ENCODE data around the gene PKN2.
"Not testable (repeated sequence)": the region's sequence is repeated elsewhere in the genome, so short reads cannot be mapped to it uniquely, and the experiment has no call there.

Gene PKN2

DNA sequence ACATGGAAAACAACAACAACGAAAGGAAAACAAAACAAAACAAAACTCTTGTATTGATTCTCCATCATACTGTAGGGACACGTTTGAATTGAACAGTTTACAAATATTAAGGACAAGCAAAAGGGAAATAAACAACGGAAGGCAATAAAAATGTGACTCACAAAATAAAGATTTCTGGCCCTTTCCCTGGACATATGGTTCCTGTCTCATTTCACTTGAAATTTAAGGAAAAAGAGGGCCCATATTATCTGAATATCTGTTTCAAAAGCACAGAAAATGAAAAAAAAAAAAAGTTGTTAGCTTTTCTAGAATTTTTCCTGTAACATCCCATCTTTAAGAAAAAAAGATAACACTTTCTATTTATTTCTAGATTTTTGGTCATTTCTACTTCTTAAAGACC is 3.6 kb upstream of the PKN2 start:
- no peak for DNase-seq

DNA sequence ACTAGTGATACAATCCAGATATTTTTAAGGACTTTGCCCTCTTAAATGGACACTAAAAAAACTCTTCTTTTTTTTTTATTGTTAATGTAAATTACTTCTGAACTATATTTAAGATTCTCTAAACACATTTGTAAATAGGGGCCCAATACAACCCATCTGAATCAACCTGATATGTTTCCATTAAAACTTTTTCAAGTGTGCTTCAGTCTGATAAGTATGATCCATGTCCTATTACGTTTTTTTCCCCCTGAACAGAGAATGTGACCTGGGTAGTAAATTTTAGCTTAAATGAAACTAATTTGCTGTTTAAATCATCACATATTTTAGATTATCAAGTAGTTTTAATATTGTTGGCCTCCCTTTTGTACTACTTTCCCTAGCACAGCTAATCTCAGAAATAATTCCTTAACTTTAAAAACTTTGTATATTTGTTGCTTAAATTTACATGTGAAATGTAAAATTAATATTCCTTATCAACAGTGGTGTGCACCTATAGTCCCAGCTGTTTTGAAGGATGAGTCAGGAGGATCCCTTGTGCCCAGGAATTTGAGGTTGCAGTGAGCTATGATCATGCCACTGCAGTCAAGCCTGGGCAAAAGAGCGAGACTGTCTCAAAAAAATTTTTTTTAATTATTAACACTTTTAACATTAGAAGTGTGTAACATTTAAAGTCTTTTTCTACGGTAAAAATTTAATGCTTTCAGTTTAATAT is 3.0 kb upstream of the PKN2 start:
- DNase-seq: no peak

DNA sequence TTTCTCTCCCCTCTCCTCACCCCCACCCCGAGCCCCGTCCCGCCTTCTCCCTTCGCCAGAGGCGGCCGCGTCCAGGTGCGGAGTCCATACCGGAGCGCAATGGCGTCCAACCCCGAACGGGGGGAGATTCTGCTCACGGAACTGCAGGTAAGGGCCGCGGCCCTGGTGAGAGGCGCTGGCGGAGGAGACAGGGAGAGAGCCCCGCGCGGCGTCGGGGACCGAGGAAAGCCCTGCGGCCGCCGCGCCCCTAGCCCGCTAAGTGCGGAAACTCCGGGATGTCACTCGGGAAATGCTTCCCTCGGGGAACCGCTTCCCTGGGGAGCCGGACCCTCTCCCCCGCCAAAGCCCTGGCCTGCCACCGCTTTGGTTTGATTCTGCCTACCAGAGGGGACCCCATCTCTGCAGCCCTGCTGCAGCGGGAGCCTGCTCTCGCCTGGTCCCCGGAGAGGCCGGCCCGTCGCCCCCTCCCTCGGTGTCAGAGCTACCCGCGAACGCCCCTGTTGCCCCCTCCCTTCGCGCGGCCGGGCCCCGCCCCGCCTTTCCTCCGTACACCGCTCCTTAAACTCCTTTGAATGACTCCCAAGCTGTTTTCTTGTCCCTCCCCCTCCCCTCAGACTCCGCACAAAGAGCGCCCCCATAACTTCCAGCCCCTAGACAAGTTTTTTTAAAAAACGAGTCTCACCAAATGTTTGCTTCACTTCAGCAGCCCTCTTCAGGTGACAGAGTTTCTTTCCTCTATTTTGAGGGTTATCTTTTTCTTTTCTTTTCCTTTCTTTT is 597 bp downstream of the PKN2 start:
- peak; percentile 22 to 59 (median 38) for DNase-seq

DNA sequence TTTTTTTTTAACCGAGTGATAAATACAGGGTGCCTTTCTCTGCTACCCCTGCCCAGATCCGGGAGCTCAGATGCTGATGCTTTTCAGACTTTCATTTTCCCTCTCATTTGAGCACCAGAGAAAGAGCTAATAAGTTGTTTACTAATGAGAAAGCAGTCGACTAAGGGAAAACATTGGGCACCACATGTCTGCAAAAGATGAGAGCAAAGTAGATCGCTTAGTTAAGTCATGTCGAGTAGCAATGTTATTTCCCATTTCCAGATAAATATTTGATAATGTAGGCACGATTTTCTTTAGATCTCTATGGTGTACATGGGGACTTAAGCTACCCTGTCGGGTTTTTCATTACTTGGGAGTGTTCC is 1.2 kb downstream of the PKN2 start:
- no peak for DNase-seq

DNA sequence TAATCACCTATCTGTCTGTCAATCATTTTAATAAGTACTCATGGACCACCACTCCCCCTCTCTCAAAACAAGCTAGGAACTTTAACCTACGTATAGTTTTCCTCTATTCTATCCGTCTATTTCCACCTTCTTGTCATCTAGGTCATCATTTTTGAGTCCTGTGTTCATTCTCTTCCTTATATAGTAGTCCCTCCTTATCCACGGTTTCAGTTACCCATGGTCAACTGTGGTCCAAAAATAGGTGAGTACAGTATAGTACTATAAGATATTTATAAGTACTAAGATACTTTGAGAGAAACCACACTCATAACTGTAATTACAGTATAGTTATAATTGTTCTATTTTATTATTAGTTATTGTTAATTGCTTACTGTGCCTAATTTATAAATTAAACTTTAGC is 7.5 kb downstream of the PKN2 start:
- no peak for DNase-seq

DNA sequence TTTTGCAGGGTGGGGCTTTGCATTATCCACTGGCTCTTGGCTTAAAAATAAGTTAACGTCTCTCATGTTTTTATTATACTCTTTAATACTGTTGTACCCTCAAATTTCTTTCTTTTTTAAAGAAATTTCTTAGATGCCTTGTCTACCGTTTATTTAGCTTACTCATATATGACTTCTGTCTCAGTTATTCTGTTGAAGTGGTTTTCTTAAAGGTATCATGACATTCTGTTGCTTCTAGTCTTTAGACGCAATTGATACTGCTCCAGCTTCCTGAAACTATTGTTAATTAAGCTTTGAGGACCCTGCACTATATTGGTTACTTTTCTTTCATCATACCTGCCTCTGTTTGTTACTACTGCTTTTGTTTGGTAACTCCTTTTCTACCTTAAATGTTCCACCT is 11.7 kb downstream of the PKN2 start:
- DNase-seq: no peak

DNA sequence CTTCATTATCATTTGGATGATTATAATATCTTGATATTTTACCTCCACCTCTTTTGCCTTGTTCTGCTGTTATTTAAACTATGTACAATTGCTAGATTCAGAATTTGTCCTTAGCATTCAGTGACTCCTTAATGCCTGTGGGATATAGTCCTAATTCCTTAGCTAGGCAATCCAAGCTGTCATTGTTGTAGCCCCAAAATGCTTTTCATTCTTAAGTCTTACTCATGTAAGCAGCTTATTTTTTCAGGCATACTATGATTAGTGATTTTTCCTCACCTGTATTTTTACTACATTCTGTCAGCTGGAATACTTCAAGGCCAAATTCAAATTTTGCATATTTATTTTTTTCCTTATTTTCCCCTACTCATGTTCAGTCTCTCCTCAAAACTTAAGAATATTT is 13.4 kb downstream of the PKN2 start:
- DNase-seq: no peak

GRCh38 chr1:88698140-88698539 is 14.1 kb downstream of the PKN2 start:
- DNase-seq: no peak

DNA sequence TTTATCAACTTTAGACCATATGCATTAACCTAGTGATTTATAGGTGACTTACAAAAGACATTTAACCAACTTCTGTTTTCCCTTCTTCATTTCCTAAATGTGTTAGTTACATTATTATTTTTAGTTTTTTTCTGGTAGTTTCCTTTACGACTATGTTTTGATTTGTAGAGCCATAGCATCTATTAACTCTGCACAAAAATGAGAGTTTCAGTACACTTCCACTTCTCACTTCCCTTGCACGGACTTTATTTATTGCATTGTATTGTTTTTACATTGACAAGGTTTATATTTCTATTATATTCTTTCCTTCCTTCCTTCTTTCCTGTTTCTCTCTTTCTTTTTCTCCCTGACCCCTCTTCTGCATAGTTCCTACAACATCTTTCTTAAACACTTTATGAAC is 14.7 kb downstream of the PKN2 start:
- no peak for DNase-seq

DNA sequence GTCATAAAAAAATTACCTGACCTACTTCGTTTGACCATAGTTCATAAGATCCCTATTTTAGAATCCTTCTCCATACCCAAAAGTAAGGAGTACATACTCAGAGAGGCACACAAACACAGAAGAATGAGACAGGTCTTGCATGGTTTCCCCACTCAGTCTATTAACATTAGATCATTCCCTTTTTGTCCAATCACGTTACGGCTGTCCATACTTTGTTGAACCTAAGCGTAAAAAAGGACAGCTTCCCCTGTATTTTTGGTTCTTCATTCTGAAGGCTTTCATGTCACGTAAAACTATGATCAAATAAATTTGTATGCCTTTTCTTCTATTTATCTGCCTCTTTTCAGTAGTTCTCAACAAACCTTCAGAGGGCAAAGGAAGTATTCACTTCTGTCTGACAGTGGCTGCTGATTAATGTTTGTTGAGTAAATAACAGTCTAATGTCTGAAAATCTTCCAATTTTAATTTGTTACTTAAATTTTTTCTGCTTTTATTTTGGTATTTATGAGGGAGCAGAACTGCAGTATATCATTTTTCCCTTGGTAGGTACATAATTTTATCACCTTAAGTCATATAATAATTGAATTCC is 16.4 kb downstream of the PKN2 start:
- no peak for DNase-seq

DNA sequence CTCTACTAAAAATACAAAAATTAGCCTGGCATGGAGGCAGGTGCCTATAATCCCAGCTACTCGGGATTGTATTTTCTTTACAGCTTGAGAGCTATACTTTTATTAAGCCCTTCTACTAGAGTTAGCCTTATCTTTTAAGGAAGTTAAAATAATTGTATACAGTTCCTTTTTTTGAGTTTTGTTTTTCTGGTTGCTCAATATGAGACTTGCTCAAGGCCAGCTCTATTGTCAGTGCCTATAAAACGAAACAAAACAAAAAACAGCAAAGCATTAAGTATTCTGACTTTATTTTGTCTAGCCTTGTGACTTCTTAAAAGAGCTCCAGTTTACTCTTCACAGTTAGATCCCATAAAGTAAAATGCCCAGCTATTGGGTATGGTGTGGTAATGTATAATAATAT is 17.2 kb downstream of the PKN2 start:
- DNase-seq: no peak

DNA sequence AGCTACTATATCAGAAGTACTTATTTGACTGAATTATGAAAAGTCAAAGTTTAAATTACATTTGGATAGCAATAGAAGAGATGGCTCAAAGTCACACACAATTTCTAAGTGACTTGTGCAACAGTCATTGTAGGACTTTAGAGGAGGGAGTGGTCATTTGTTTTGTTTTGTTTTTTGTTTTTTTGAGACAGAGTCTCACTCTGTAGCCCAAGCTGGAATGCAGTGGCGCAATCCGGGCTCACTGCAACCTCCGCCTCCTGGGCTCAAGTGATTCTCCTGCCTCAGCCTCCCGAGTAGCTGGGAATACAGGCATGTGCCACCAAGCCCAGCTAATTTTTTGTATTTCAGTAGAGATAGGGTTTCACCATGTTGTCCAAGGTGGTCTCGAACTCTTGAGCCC is 17.7 kb downstream of the PKN2 start:
- DNase-seq: not testable (repeated sequence)

- DNase-seq: no peak
These were observed 23.9 kb downstream of the PKN2 start for GRCh38 chr1:88708011-88708410.

GRCh38 chr1:88712907-88713306 is 28.8 kb downstream of the PKN2 start:
- DNase-seq: not testable (repeated sequence)

DNA sequence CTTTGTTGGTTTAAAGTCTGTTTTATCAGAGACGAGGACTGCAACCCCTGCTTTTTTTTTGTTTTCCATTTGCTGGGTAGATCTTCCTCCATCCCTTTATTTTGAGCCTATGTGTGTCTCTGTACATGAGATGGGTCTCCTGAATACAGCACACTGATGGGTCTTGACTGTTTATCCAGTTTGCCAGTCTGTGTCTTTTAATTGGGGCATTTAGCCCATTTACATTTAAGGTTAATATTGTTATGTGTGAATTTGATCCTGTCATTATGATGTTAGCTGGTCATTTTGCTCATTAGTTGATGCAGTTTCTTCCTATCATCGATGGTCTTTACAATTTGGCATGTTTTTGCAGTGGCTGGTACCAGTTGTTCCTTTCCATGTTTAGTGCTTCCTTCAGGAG is 32.5 kb downstream of the PKN2 start:
- DNase-seq: not testable (repeated sequence)

DNA sequence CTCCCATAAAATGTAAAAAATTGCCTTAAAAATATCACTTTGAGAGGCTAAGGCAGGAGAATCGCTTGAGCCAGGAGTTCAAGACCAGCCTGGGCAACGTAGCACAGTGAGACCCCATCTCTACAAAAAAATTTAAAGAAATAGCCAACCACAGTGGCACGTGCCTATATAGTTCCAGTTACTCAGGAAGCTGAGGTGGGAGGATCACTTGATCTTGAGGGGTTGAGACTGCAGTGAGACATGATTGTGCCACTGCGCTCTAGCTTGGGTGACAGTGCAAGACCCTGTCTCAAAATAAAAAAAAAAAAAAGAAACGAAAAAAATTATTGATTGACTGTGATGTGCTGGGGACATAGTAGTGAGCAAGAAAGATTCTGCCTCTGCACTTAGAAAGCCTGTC is 38.4 kb downstream of the PKN2 start:
- DNase-seq: no peak

- DNase-seq: no peak
These were observed 42.6 kb downstream of the PKN2 start for GRCh38 chr1:88726697-88727096.

- no peak for DNase-seq
These were observed 43.1 kb downstream of the PKN2 start for GRCh38 chr1:88727205-88727604.

DNA sequence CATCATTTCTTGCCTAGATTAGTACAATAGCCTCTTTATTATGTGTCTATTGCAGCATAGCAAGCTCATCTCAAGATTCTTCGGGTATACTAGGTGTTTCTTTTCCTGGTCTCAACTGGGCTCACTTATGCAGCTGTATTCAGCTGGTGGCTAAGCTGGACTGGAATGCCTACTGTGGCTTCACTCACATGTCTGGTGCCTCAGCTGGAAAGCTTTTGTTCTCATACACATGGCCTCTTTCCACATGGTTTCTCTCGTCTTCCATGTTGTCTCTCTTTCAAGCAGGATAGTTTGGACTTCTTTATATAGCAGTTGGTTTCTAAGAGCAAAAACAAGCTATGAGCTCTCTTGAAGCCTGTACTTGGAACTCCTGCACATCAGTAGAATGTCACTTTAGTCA is 45.2 kb downstream of the PKN2 start:
- no peak for DNase-seq

- DNase-seq: no peak
These were observed 46.1 kb downstream of the PKN2 start for GRCh38 chr1:88730132-88730675.

DNA sequence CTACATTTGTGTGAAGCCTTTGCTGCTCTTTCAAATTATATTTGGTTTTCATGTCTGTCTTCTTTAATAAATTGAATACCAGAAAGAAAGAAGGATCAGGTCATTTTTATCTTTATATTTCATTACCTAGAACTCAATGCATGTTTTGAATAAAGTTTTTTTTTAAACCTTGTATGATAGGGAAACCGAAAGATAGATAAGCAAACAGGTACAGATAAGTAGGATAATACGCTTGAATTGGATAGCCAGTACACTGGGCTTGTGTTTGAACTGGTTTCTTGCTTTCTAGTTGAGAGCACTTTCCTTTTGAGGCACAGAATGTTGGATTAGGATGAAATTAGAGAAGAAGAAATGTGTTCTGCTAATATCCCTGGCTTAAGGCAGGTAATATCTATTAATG is 46.9 kb downstream of the PKN2 start:
- DNase-seq: no peak

GRCh38 chr1:88731475-88732269 is 47.6 kb downstream of the PKN2 start:
- no peak for DNase-seq

DNA sequence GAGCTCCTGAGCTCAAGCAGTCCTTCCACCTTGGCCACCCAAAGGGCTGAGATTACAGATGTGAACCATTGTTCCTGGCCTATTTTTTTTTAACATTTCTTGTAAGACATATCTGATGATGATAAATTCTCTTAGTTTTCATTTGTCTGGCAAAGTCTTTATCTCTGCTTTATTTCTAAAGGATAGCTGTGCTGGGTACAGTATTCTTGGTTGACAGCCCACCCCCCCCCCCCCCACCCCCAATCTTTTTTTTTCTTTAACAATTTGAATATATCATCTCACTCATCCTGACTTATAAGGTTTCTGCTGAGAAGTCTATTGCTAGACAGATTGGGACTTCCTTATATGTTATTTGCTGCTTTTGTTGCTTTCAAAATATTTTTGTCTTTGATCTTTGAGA is 51.3 kb downstream of the PKN2 start:
- no peak for DNase-seq

All from activated naive CD4-positive, alpha-beta T cell (primary cell).